Umbilical cord (tissue), 2 donors: Measurements from ENCODE around the gene MEGF6. TPM values are rescaled to one million over a fixed set of nuclear protein-coding genes. Genes with fewer than 3 reads are reported as not detected.
"Not testable (repeated sequence)": the region's sequence is repeated elsewhere in the genome, so short reads cannot be mapped to it uniquely, and the experiment has no call there.

Experiments used
- DNase-seq: peaks from one replicate; pipeline ENCODE4 v3.0.0-alpha.2; 2015; ENCODE audit warnings: low spot score
- total RNA-seq: library from RNA; depleted of rRNA; stranded (reverse); fragments of >200 nt; gene quantifications from one replicate; pipeline ENCODE4 v1.2.3, GENCODE V29; 2014; ENCODE audit warnings: low replicate concordance; ENCODE audit not compliant: insufficient read depth

MEGF6 gene
- total RNA-seq, 1 donor from 2014 or later: 45.3 TPM

GRCh38 chr1:3593334-3593733 is 18.0 kb downstream of the MEGF6 start:
- DNase-seq: no peak

- DNase-seq: no peak
Observed at GRCh38 chr1:3590951-3591865, 20.1 kb downstream of the MEGF6 start.

GRCh38 chr1:3590139-3590763 is 21.1 kb downstream of the MEGF6 start:
- no peak for DNase-seq

- no peak for DNase-seq
Observed at GRCh38 chr1:3588395-3588794, 22.9 kb downstream of the MEGF6 start.

DNA sequence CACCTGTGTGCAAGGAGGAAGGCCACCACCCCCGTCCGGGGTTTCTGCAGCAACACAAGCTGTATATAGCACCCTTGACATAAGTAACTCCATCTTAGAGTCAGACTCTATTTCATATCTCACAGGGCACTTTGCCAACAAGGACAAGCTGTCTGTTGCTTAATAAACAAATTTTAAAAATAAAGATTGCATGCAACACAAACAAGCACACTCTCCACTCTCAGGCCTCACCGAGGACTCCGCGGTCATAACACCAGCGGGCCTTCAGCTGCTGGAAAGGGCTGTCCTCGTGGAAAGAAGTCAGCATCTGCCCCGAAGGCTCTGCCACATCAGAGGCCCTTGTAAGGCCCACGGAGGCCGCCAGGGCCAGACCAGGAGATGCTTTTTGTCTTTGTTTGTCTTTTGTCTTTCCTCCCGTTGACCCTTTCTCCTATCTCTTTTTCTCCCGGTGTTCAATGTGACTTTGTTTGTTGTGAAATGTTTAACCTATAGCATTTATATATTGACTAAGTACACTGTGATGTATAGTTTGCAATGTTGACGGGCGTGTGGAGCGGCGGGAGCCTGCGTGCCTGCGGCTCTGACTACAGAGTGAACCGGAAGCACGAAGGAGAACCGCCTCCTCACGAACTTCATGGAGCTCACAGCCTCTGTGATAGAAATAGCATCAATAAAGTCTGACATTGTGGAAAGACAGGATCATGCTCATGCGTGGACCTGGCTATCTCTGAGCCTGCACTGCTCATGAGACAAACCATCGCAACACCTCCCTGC is 24.1 kb downstream of the MEGF6 start:
- peak; percentile 52 for DNase-seq

DNA sequence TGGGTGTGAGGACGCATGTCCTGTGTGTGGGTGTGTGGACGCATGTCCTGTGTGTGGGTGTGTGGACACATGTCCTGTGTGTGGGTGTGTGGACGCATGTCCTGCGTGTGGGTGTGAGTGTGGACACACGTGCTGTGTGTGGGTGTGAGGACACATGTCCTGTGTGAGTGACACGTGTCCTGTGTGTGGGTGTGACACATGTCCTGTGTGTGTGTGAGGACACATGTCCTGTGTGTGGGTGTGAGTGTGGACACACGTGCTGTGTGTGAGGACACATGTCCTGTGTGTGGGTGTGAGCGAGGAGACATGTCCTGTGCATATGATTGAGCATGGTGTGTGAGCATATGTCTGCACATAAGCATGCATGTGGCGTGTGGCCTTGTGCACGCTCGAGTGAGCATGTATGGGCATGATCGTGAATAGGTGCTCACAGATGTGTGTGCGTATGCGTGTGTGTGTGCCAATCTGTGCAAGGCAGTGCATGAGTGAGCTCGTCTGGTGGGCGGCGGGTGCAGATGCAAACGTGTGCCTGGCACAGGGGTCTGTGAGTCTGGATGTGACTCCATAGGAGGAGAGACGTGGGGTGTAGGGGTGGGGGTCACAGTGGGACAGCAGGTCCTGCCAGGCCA is 25.3 kb downstream of the MEGF6 start:
- DNase-seq: no peak

DNA sequence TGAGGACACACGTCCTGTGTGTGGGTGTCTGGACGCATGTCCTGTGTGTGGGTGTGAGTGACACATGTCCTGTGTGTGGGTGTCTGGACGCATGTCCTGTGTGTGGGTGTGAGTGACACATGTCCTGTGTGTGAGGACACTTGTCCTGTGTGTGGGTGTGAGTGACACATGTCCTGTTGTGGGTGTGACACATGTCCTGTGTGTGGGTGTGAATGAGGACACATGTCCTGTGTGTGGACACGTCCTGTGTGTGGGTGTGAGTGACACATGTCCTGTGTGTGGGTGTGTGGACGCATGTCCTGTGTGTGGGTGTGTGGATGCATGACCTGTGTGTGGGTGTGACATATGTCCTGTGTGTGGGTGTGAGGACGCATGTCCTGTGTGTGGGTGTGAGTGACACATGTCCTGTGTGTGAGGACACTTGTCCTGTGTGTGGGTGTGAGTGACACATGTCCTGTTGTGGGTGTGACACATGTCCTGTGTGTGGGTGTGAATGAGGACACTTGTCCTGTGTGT is 25.9 kb downstream of the MEGF6 start:
- not testable (repeated sequence) for DNase-seq

- DNase-seq: no peak
Observed at GRCh38 chr1:3584915-3585314, 26.4 kb downstream of the MEGF6 start.

DNA sequence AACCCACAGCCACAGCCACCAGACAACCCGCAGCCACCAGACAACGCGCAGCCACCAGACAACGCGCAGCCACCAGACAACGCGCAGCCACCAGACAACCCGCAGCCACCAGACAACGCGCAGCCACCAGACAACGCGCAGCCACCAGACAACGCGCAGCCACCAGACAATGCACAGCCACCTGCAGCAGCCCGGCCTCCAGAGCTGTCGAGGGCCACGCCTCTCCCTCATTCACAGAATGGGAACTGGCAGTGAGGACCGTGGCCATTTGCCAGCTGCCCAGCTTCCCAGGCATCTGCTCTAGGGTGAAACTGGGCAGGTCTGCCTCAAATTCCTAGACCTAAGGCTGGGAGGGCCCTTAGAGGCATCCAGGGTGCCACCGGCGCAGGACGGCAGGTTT is 27.6 kb downstream of the MEGF6 start:
- not testable (repeated sequence) for DNase-seq

- no peak for DNase-seq
Observed at GRCh38 chr1:3581296-3582036, 29.8 kb downstream of the MEGF6 start.

GRCh38 chr1:3580231-3580630 is 31.1 kb downstream of the MEGF6 start:
- DNase-seq: no peak

DNA sequence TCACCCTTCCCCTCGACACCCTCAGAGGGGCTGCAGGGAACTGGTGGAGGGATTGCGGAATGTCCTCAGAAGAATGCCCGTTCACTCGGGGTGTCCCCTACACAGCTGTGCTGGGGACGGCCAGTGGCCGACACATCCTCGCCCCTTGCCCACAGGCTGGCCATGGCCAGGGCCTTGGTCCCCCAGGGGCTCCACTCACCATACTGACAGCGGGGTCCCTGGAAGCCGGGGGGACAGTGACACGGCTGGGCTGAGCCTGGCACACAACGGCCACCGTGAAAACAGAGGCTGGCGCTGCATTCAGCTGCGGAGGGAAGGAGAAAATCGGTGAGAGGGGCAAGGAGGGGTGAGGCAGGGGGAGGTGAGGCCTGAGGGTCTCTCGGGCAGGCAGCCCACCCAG is 31.7 kb downstream of the MEGF6 start:
- DNase-seq: no peak

DNA sequence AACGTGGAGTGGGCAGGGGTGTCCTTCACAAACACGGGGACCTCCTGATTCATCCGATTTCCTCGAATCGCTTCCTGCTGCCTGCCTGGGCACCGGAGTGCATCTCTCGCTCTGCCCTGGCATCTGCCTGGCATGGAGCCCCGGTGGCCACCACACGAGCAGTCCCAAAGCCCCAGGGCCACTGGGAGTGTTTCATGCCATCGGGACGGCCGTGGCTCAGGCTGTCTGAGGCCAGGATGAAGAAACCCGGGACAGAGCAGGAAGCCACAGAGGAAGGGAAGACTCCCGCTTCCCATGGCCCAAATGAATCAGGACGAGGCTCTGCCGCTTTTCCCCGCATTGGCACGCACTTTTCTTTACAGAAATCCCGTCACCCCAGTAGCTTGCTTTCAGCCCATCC is 32.4 kb downstream of the MEGF6 start:
- DNase-seq: no peak

DNA sequence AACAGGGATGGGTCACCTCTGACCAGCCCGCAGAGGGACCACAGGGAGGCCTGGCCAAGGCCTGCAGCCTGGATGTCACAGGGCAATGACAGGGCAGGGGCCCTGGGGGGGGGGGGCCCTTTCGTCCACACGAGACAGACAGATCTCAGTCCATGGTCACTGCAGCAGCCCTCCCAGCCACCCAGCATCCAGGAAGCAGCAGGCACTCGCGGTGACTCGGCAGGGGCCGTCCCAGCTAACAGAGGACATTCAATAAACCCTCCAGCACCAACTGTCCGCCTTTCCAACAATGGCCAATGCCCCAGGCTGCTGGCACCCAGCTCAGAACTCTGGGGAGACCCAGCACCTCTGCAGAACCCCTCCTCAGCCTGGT is 32.9 kb downstream of the MEGF6 start:
- DNase-seq: no peak

- DNase-seq: no peak
Observed at GRCh38 chr1:3577711-3578432, 33.4 kb downstream of the MEGF6 start.

DNA sequence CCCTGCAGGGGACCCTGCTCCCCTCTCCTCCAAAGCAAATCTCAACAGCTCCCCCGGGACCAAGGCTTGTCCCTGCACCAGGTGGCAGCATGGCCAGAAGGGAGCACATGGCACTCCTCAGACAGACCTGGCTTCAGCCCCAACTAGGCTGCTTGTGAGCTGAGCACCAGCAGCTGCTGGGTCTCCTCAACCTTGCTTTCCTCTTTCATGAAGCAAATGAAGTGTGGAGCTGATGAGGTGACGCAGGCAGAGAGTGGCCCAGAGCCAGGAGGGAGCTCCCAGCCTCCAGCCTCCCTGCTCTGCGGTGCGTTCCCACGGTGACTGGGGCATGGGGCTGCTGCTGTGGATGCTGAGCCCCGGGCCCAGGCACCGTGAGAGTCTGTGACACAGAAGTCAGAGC is 34.0 kb downstream of the MEGF6 start:
- no peak for DNase-seq

- no peak for DNase-seq
Observed at GRCh38 chr1:3575993-3576392, 35.3 kb downstream of the MEGF6 start.

DNA sequence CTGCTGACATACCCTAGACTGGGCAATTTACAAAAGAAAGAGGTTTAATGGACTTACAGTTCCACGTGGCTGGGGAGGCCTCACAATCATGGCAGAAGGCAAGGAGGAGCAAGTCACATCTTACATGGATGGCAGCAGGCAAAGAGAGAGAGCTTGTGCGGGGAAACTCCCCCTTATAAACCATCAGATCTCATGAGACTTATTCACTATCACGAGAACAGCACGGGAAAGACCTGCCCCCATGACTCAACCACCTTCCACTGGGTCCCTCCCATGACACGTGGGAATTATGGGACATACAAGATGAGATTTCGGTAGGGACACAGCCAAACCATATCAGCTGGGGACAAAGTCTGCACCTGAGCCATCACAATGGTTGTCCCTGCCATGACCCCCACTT is 35.8 kb downstream of the MEGF6 start:
- DNase-seq: not testable (repeated sequence)

DNA sequence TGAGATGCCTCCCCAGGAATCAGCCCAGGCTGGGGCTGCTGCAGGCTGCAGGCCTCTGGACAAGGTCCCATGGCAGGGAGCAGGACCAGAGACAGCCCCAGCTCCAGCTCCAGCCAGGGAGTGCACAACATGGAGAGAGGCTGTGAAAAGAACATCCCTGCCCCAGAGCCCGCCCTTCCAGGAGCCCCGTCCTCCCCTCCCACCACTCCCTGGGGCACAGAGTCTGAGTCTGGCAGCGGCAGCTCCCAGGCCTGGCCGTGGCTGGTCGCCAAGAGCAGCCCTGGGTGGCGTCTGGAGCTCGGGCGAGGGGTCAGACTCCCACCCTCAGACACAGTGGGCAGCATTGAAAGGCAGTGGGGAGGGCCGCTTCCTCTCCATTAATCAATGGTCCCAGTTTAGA is 37.8 kb downstream of the MEGF6 start:
- peak; percentile 58 for DNase-seq

GRCh38 chr1:3572638-3573037 is 38.7 kb downstream of the MEGF6 start:
- DNase-seq: not testable (repeated sequence)
